ENCODE measurements around the gene NUDT10.
"Not testable (repeated sequence)": the region's sequence is repeated elsewhere in the genome, so short reads cannot be mapped to it uniquely, and the experiment has no call there.

NUDT10 gene

DNA sequence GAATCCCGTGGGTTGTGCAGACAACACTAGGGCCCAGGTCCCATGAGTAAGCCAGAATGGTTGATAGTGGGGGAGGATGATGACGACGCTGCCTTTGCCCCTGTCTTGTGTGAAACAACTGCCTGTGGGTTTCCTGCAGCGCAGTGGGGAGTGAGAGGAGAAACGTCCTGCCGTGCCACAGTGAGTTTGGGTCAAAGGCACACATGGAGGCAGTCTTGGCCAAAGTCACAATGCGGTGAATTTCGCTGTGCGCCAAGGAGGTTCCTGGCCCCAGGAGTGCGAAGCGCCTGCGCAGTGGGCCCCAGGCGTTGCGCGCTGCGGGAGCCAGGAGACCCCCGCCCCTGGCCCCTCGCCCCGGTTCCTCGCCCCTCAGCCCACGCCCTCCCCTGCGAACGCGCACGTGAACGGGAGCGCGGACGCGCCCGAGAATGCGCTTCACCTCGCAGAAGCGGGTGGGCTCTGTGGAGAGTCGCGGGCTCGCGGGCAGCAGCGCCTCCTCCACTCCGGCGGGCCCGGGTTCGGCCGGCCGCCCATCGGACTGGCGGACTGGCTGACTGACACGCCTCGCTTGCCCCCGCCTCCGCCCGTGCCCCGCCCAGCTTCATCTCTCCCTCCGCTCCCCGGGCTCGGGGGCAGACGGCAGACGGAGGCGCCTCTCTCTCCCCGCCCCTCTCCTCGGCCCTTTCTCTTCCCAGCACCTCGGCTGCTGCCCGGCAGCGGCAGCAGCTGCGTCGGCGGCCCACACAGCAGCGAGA, at the start of gene NUDT10:
Gene NUDT10 (plus strand): TSS at position 635 of the 755 bp plus-strand sequence. CDS start 144 bp downstream, outside the sequence.
- DNase-seq: no peak

DNA sequence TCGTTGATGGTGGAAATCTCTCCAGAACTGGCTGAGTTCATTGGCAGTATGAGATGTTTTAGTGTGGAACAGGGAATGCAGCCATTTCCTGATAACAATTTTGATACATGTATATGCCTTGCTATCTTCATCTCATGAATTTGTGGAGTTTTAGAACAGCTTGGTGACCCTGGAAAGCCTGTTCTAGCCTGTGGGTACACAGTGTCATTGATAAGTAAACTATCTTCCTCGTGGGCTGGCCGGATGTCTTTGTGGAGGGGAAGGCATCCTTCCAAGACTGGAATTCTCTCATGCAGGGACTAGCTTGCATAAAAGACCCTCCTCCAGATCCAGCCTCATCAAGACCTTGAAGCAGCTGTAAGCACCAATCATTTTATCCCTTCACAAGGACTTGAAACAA, 40.2 kb upstream of the NUDT10 start:
- no peak for DNase-seq

DNA sequence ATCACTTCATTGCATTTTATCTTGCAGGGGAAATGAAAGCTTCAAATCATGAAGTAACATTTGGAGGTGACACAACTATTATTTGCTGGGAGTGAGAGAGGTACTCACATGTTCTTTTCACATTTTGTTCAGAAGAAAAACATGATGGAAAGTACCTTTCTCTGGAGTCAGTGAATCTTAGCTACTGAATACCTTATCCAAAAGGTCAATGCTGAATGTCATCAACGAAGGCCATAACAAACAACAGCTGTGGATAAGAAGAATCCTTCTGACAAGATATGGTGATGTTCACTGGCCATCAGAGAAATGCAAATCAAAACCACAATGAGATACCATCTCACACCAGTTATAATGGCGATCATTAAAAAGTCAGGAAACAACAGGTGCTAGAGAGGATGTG, 36.5 kb upstream of the NUDT10 start:
- no peak for DNase-seq

DNA sequence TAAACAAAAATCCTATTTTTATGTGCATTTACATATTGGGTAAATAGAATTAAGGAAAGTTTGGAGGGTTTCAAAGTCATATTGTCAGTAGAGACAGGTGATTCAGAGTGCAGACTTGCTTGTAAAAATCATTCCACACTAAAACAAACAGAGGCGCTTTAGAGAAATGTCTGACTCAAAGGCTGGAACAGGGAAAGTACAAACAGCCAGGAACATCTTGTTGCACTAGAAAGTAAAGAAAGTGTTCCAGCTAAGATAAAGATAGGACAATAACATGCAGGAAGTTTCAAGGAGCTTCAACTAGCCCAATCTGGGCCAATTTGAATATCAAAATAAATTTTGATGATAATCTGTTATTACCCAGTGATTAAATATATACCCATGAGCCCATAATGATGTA, 16.4 kb upstream of the NUDT10 start:
- no peak for DNase-seq

DNA sequence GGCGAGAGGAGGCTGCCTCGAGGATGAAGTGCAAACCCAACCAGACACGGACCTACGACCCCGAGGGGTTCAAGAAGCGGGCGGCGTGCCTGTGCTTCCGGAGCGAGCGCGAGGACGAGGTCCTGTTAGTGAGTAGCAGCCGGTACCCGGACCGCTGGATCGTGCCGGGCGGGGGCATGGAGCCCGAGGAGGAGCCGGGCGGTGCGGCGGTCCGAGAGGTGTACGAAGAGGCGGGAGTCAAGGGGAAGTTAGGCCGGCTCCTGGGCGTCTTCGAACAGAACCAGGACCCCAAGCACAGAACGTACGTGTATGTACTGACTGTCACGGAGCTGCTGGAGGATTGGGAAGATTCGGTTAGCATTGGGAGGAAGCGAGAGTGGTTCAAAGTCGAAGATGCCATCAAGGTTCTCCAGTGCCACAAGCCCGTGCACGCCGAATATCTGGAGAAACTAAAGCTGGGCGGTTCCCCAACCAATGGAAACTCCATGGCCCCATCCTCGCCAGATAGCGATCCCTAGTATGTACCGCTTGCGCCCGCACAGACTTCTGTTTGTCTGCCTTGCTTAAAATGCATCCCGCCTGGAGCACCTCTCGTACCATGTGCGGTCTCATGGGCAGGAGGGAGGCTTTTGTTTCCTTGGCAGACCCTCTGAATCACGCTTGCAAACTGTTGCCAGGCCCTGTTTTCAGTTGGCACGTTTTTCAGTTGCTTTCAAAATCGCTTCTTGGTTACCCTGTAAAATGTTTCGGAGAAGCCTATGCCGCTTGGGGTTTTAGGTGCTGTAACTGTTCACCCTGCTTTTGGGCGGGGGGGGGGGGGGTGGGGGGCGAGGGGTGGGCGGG, 542 bp downstream of the NUDT10 start:
- not testable (repeated sequence) for DNase-seq

DNA sequence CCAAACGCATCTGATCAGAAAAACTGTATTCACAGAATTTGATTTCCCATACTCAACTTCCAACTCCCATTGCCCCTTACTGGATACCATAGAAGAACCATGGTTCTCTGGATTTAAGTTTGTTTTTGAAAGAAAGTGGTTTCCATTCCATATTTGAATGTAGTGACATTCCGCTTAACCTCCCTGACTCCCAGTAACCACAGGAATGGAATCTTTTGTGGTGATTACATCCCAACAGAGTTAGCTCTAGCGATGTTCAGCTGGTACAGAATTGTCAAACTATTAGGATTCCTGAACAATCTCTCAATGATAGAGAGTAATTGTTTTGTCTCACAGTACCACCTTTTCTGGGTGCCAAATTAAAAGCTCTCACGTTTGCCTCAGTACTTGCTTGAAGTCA, 1.7 kb downstream of the NUDT10 start:
- DNase-seq: no peak

DNA sequence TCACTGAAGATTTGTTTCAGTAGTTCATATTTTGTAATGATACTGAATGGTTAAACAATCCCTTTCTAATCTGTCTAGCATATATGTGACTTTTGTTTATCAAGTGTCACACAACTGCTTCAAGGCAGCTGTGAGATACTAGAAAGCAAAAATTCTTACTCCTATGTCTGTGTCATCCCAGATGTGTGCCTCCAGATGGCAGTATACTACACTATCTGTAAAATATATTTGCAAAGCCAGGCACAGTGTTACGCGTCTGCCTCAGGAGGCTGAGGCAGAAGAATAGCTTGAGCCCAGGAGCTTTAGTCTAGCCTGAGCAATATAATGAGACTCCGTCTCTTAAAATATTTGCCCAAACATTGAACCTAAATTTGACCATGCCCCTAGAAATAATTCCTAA, 4.0 kb downstream of the NUDT10 start:
- no peak for DNase-seq

DNA sequence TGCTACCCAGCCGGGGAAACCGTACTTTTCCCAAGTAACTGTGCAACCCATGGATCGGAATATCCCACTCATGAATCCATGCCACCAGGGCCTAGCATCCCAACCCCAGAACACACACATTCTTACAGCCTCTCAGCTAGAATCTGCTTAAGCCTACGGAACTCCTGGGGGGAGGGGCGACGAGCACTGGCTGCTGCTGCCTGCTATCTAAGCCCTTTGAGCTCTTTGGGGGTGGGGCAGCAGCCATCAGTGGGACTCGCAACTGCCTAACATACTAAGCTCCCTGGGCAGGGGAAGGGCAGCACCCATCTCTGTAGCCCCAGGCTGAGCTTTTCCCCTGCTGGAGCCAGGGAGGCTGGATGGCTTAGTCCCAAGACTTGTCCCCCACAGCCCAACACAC, 28.6 kb downstream of the NUDT10 start:
- no peak for DNase-seq

DNA sequence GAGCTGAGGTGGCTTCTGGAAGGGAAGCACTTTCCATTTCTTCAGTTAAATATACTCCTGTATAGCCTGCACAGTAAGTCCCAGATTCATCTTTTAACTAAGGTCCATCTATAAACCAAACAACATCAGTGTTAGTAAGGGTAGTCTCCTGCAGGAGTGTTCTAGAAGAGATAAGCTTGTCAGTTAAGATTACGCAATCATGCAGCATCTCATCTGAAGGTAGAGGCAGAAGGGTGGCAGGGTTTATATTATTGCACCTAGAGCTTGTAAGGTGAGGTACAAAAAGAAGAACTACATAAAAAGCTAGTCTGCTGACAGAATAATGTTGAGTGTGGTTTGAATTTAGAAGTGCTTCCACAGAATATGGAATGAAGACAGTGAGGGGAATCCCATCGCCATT, 44.0 kb downstream of the NUDT10 start:
- DNase-seq: no peak
